ENCODE data around the gene KIDINS220. TPM values are rescaled to one million over a fixed set of nuclear protein-coding genes. Genes with fewer than 3 reads are reported as not detected.

KIDINS220 gene
- polyA plus RNA-seq, 1 donor from 2014 or later = 329 TPM

DNA sequence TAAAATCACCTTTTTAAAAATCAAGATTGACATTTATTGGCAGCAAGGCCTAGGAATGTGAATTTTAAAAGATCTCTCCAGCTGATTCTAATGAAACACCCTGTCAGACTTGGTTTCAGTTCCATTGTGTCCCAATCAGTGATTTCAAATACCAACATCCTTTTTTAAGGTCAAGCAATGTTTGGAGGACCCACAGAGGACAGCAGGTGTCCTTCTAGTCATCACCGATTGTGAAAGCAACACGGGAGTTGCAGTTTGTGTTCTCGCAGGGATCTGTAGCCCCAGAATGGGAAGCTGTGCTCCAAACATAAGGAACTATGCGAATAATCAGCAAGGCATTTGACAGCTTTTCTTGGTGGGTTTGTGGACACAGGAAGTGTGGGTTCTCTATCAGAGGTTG, 4.5 kb upstream of the KIDINS220 start:
- no peak overlapping the region for H3K4me3 ChIP-seq (ENCODE audit: low read length)
- H3K9me3 ChIP-seq (ENCODE audit: low read length) = no peaks in the 10 kb centered on the region
- H4K20me1 ChIP-seq (ENCODE audit: insufficient read depth) = no peaks in the 10 kb centered on the region
- no peaks in the 10 kb centered on the region for H3K27me3 ChIP-seq (ENCODE audit: insufficient read depth, low read depth, low read length)
- H2AFZ ChIP-seq (ENCODE audit: low read depth, low read length) = no peak overlapping the region
- H3K27ac ChIP-seq (ENCODE audit: low read length) = no peak overlapping the region
- peaks cover 4% of the 10 kb centered on the region for H3K79me2 ChIP-seq (replicated peaks; ENCODE audit: insufficient read depth, low read length)
- H3K4me2 ChIP-seq (ENCODE audit: low read length) = no peak overlapping the region
- H3F3A ChIP-seq (ENCODE audit: insufficient read depth, low read length, poor library complexity, severe bottlenecking) = no peaks in the 10 kb centered on the region
- no peak overlapping the region for H3K9ac ChIP-seq (ENCODE audit: low read length)
- H3K36me3 ChIP-seq (ENCODE audit: insufficient read depth, low read length) = no peaks in the 10 kb centered on the region
- TF ChIP-seq MXI1 (conservative IDR thresholded peaks at IDR 0.05; ENCODE audit: poor library complexity, severe bottlenecking) (no peak), SMC3 (conservative IDR thresholded peaks at IDR 0.05; ENCODE audit: poor library complexity) (no peak), EP300 (conservative IDR thresholded peaks at IDR 0.05; ENCODE audit: poor library complexity, severe bottlenecking) (no peak), EZH2 (IDR thresholded peaks at IDR 0.05; ENCODE audit: borderline replicate concordance, insufficient read depth, low read length, poor library complexity, severe bottlenecking) (no peak), TAF1 (IDR thresholded peaks at IDR 0.05; ENCODE audit: low read depth) (no peak), POLR2AphosphoS5 (IDR thresholded peaks at IDR 0.05) (no peak), RAD21 (conservative IDR thresholded peaks at IDR 0.05) (no peak)
- TF ChIP-seq, protein P1, sequence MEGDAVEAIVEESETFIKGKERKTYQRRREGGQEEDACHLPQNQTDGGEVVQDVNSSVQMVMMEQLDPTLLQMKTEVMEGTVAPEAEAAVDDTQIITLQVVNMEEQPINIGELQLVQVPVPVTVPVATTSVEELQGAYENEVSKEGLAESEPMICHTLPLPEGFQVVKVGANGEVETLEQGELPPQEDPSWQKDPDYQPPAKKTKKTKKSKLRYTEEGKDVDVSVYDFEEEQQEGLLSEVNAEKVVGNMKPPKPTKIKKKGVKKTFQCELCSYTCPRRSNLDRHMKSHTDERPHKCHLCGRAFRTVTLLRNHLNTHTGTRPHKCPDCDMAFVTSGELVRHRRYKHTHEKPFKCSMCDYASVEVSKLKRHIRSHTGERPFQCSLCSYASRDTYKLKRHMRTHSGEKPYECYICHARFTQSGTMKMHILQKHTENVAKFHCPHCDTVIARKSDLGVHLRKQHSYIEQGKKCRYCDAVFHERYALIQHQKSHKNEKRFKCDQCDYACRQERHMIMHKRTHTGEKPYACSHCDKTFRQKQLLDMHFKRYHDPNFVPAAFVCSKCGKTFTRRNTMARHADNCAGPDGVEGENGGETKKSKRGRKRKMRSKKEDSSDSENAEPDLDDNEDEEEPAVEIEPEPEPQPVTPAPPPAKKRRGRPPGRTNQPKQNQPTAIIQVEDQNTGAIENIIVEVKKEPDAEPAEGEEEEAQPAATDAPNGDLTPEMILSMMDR (IDR thresholded peaks at IDR 0.05; ENCODE audit: poor library complexity, severe bottlenecking) = no peak
- TF ChIP-seq, protein P2, sequence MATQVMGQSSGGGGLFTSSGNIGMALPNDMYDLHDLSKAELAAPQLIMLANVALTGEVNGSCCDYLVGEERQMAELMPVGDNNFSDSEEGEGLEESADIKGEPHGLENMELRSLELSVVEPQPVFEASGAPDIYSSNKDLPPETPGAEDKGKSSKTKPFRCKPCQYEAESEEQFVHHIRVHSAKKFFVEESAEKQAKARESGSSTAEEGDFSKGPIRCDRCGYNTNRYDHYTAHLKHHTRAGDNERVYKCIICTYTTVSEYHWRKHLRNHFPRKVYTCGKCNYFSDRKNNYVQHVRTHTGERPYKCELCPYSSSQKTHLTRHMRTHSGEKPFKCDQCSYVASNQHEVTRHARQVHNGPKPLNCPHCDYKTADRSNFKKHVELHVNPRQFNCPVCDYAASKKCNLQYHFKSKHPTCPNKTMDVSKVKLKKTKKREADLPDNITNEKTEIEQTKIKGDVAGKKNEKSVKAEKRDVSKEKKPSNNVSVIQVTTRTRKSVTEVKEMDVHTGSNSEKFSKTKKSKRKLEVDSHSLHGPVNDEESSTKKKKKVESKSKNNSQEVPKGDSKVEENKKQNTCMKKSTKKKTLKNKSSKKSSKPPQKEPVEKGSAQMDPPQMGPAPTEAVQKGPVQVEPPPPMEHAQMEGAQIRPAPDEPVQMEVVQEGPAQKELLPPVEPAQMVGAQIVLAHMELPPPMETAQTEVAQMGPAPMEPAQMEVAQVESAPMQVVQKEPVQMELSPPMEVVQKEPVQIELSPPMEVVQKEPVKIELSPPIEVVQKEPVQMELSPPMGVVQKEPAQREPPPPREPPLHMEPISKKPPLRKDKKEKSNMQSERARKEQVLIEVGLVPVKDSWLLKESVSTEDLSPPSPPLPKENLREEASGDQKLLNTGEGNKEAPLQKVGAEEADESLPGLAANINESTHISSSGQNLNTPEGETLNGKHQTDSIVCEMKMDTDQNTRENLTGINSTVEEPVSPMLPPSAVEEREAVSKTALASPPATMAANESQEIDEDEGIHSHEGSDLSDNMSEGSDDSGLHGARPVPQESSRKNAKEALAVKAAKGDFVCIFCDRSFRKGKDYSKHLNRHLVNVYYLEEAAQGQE (IDR thresholded peaks at IDR 0.05; ENCODE audit: borderline replicate concordance) = no peak
- no peaks in the 10 kb centered on the region for H3K9me2 ChIP-seq (ENCODE audit: insufficient read depth, low read length)

DNA sequence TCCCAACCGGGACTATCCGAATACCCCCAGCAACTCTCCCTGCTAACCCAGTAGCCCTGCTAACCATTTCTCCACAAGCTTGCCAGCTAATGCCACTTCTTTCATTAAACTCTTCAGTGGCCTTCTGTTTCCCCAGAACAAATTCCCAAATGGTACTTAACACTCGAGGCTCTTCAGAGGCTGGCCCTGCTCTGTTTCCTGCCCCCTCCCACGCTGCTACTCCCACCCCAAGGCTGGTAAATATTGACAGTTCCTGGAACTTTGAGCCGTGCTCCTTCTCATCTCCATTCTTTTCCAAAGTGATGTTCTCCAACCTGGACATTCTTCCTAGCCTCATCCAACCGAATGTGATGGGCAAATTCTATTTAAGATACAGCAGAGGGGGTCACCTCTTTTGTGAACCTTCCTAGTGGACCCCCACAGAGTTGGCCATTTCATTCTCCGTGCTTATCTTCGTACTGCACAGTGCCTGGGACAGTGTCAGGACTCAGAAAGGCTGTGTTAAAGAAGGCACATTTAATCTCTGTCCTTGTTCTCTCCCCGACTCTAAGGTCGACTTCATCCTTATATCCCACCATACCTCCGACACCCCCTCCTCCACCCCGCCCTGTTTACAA, 3.2 kb upstream of the KIDINS220 start:
- Histone ChIP-seq H3K9me2 (ENCODE audit: insufficient read depth, low read length) (no peaks in the 10 kb centered on the region), H3K9ac (ENCODE audit: low read length) (no peak overlapping the region), H4K20me1 (ENCODE audit: insufficient read depth) (no peaks in the 10 kb centered on the region), H2AFZ (ENCODE audit: low read depth, low read length) (no peak overlapping the region), H3K4me2 (ENCODE audit: low read length) (no peak overlapping the region), H3K9me3 (ENCODE audit: low read length) (no peaks in the 10 kb centered on the region), H3K4me3 (ENCODE audit: low read length) (no peak overlapping the region), H3K79me2 (replicated peaks; ENCODE audit: insufficient read depth, low read length) (peaks cover 17% of the 10 kb centered on the region), H3K27me3 (ENCODE audit: insufficient read depth, low read depth, low read length) (no peaks in the 10 kb centered on the region), H3K27ac (ENCODE audit: low read length) (no peak overlapping the region), H3K36me3 (ENCODE audit: insufficient read depth, low read length) (no peaks in the 10 kb centered on the region), H3F3A (ENCODE audit: insufficient read depth, low read length, poor library complexity, severe bottlenecking) (no peaks in the 10 kb centered on the region)
- TF ChIP-seq RAD21 (conservative IDR thresholded peaks at IDR 0.05) (no peak), POLR2AphosphoS5 (IDR thresholded peaks at IDR 0.05) (no peak), TAF1 (IDR thresholded peaks at IDR 0.05; ENCODE audit: low read depth) (no peak), SMC3 (conservative IDR thresholded peaks at IDR 0.05; ENCODE audit: poor library complexity) (no peak), EZH2 (IDR thresholded peaks at IDR 0.05; ENCODE audit: borderline replicate concordance, insufficient read depth, low read length, poor library complexity, severe bottlenecking) (no peak), MXI1 (conservative IDR thresholded peaks at IDR 0.05; ENCODE audit: poor library complexity, severe bottlenecking) (no peak), EP300 (conservative IDR thresholded peaks at IDR 0.05; ENCODE audit: poor library complexity, severe bottlenecking) (no peak)
- TF ChIP-seq, protein P1 (IDR thresholded peaks at IDR 0.05; ENCODE audit: poor library complexity, severe bottlenecking) = no peak
- TF ChIP-seq, protein P2 (IDR thresholded peaks at IDR 0.05; ENCODE audit: borderline replicate concordance) = no peak
